Raji (cell line): ENCODE data around the gene TSPEAR.

Source experiments
- POLR2A ChIP-seq: IDR thresholded peaks from 2 replicates; pipeline ENCODE4 v1.6.1; 2011; ENCODE audit warnings: low read depth, low read length, control low read depth; ENCODE audit not compliant: insufficient read depth

Gene TSPEAR

GRCh38 chr21:44466996-44467858, 244.1 kb downstream of the TSPEAR start:
- TF ChIP-seq POLR2A: no peak

- no peak for TF ChIP-seq POLR2A
Measured at GRCh38 chr21:44466351-44466954, 244.9 kb downstream of the TSPEAR start.

GRCh38 chr21:44464351-44464750, 247.0 kb downstream of the TSPEAR start:
- no peak for TF ChIP-seq POLR2A

GRCh38 chr21:44463724-44464123, 247.6 kb downstream of the TSPEAR start:
- no peak for TF ChIP-seq POLR2A

- no peak for TF ChIP-seq POLR2A
Measured at GRCh38 chr21:44462834-44463200, 248.6 kb downstream of the TSPEAR start.

GRCh38 chr21:44462086-44462833, 249.1 kb downstream of the TSPEAR start:
- TF ChIP-seq POLR2A: no peak

DNA sequence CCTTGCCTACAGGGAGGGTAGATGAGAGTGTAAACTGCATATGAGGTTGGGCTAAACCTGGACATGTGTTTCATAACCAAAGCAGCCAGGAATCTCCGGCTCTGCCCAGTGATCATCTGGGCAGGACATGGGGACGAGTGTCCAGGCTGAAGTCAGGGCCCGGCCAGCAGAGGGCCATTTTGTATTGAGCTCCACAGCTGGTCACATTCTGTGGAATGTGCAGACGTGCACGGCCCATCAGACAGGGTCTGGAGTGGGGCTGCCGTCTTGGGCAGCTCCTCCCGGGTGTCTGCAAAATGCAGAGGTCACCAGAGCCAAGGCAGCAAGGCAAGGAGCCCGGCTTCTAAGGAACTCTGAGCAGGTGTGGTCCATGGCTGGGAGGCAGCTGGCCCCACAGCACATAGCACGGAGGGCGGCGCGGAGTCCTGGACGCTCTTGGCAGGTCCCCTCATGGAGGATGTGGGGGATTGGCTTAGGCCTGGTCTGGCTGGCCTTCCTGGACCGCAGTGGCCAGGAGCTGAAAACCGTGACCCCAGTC, 249.8 kb downstream of the TSPEAR start:
- TF ChIP-seq POLR2A: no peak

DNA sequence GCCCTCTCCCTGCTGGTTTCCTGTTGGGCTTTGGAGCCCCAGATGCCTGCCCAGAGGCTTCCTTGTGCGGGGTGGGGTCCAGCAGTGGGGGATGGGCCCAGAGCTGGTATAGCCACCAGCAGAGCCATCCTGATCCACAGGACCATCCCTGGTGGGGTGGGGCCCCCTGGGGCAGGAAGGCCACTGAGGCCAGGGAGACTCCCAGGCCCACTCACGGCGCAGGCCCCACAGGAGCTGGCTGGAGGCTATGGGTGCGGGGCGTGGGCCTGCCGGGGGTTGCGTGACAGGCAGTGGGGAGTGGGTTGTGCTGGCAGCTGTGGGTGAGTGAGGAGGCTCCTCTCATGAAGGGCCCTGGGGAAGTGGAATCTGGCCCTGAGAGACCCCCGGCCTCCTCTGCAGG, 250.4 kb downstream of the TSPEAR start:
- TF ChIP-seq POLR2A: no peak

GRCh38 chr21:44460441-44460755, 251.0 kb downstream of the TSPEAR start:
- no peak for TF ChIP-seq POLR2A

DNA sequence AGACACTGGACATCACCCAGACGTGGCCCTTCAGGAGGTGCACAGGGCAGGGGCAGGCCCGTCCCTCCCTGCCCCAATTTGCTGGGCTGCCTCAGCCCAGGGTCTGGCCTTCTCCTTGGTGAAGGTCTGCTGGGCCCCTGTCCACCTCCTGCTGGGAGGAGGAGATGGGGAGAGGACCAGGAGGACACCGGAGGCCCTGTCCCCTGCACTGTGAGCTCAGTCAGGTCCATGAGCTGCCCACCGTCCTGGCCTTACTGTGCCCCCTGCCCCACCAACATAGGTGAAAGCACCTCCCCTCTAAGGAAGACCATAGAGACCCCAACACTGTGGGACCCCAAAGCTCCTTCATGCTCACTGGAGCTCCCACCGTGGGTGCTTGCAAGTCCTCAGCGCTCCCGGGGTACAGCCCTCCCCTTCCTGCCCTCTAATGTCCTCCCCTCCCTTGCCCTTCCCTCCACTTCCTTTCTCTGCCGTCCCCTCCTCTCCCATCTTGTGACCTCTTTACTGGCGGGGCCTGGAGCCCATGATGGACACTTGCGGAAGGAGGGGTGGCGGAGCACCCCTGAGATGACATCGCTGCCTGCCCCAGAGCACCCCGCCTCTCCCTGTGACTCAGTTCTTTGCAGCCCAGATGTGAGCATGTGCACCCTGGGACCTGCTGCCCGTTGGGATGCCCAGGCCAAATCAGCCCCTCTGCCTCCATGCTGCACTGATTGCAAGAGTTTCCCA, 251.5 kb downstream of the TSPEAR start:
- no peak for TF ChIP-seq POLR2A

- TF ChIP-seq POLR2A: no peak
Measured at GRCh38 chr21:44458971-44459711, 252.2 kb downstream of the TSPEAR start.

- no peak for TF ChIP-seq POLR2A
Measured at GRCh38 chr21:44456915-44457736, 254.2 kb downstream of the TSPEAR start.

DNA sequence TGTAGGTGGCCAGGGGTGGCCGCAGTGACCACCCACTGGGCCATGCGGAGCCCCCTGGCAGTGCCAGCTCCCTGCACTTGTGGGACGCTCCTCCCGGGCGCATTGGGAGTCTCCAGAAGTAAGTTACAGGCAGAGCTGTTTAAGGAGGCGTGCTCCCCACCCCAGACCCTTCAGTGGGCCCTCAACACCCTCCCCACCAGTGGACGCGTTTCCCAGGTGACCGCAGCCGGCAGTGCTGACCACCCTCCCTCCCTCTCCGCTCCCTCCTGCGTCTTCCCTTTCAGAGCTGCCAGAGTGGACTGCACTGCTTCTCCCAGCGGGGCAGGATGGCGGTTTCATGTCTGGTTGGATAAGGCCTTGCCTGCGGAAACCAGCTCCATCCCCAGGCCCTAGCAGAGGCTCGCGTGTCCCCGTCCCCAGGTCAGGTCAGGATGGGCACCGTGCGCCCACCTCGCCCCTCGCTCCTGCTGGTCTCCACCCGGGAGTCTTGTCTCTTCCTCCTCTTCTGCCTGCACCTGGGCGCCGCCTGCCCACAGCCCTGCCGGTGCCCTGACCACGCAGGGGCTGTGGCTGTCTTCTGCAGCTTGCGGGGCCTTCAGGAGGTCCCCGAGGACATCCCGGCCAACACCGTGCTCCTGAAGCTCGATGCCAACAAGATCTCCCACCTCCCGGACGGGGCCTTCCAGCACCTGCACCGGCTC, 255.0 kb downstream of the TSPEAR start:
- no peak for TF ChIP-seq POLR2A
